ENCODE results near the gene SMAD9. TPM values are rescaled to one million over a fixed set of nuclear protein-coding genes. Genes with fewer than 3 reads are reported as not detected.

SMAD9 gene
- total and polyA plus RNA-seq, 2 of the 8 experiments (the other 6 are each of a cell fraction or from before 2014, with no cell fraction given): 0.45 to 1.0 TPM

DNA sequence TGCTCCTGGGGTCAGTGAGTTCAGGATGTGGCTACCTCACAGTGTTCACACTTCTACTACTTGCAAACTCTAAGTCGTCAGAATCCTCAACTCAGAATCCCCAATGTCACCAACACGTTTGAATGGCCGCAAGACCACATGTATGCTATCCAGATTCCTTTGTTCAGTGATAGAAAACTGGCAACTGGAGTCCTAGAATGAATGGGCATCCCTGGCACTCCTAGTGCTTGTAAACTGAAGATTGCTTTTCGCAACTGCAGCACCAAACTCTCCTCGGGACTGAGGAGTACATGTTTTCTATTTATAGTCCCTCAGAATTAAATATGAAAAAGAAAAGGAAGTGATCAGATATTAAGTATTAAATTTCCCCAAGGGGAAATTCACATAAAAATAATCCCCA, 4.9 kb downstream of the SMAD9 start:
- H4K8ac ChIP-seq (ENCODE audit: extremely low read depth, insufficient read depth, low read length): no peak overlapping the region
- peaks cover 1 to 15% (median 11%) of the 10 kb centered on the region in 4 experiments for H3K27me3 ChIP-seq (replicated peaks in 1 of 4; ENCODE audit: control insufficient read depth in 3 of 4, extremely low read depth in 1 of 4, insufficient read depth in 3 of 4, low read length in 3 of 4)
- POLR2A ChIA-PET (ENCODE audit: partially characterized antibody): no interaction called here
- H2BK15ac ChIP-seq (ENCODE audit: low read length): no peak overlapping the region
- H3K14ac ChIP-seq (ENCODE audit: insufficient read length): no peak overlapping the region
- no peaks in the 10 kb centered on the region for H4K20me1 ChIP-seq (replicated peaks in 1 of 2; ENCODE audit: control insufficient read depth in 1 of 2, insufficient read depth in 2 of 2, low read length in 2 of 2)
- no peak overlapping the region for H2BK20ac ChIP-seq (ENCODE audit: low read length)
- no peak overlapping the region for H3K4ac ChIP-seq (replicated peaks; ENCODE audit: insufficient read length, low read depth, low read length)
- no peak overlapping the region; a peak in 1 of 7 replicates for H3K9ac ChIP-seq (replicated peaks in 1 of 4; ENCODE audit: extremely low read depth in 1 of 4, low read depth in 3 of 4, low read length in 3 of 4)
- DNase-seq (ENCODE audit: low read depth in 1 of 2, low spot score in 2 of 2) (no peak), FAIRE-seq (no peak)
- H3K79me2 ChIP-seq (ENCODE audit: control insufficient read depth in 1 of 2, insufficient read depth in 2 of 2, low read length in 2 of 2): no peaks in the 10 kb centered on the region
- H2AK5ac ChIP-seq (ENCODE audit: low read depth, low read length): no peak overlapping the region
- no peak overlapping the region for H4K91ac ChIP-seq (replicated peaks; ENCODE audit: insufficient read length, low read length)
- no peak overlapping the region for H4K5ac ChIP-seq (ENCODE audit: insufficient read length, low read depth, low read length)
- no peak overlapping the region for H3K27ac ChIP-seq (ENCODE audit: low read depth, low read length)
- H2BK120ac ChIP-seq (replicated peaks; ENCODE audit: low read depth, low read length): no peak overlapping the region
- H3K36me3 ChIP-seq (ENCODE audit: control insufficient read depth in 2 of 4, insufficient read depth in 4 of 4, low read length in 3 of 4): no peaks in the 10 kb centered on the region
- H2BK5ac ChIP-seq (ENCODE audit: low read depth, low read length): no peak overlapping the region
- no peak overlapping the region for H3K56ac ChIP-seq (replicated peaks; ENCODE audit: insufficient read length, low read depth, low read length)
- no peaks in the 10 kb centered on the region for H3K9me3 ChIP-seq (ENCODE audit: insufficient read depth in 2 of 2, low read depth in 1 of 2, low read length in 1 of 2)
- peaks cover 8% of the 10 kb centered on the region; the same call in 1 of the 2 replicates for H3K23me2 ChIP-seq (ENCODE audit: low read depth, low read length)
- 85% methylated on average over 5 of the region's 5 CpGs; no CpG with 5 or more reads in 1 of the 2 experiments for whole genome bisulfite sequencing, 2 experiments (ENCODE audit: extremely low coverage in 1 of 2, insufficient coverage in 1 of 2, insufficient read length in 1 of 2, insufficient replicate concordance in 2 of 2, low coverage in 1 of 2, low lambda C conversion rate in 2 of 2, missing lambda C conversion rate in 1 of 2)
- H3K4me1 ChIP-seq (replicated peaks in 1 of 4; ENCODE audit: control insufficient read depth in 3 of 4, insufficient read depth in 4 of 4, low read length in 3 of 4): peaks cover 3 to 5% (median 4%) of the 10 kb centered on the region in 4 experiments; a peak in 3 of 7 replicates
- no peak overlapping the region for H3K18ac ChIP-seq (ENCODE audit: extremely low read depth, low read length)
- H3K4me3 ChIP-seq (ENCODE audit: extremely low read depth in 1 of 4, insufficient read depth in 2 of 4, low read depth in 3 of 4, low read length in 4 of 4): no peak overlapping the region
- H2AFZ ChIP-seq (ENCODE audit: low read length): no peak overlapping the region
- no peak overlapping the region for H2BK12ac ChIP-seq (ENCODE audit: low read depth, low read length)
- H3K79me1 ChIP-seq (ENCODE audit: low read depth, low read length): no peaks in the 10 kb centered on the region
- CTCF ChIA-PET (ENCODE audit: partially characterized antibody): interaction anchor here (1.1 kb wide), 1 partner anchor 66 kb away, joined by 7 read pairs; no protein-coding TSS in a partner anchor
- H3K23ac ChIP-seq (ENCODE audit: insufficient read length): no peak overlapping the region
- no peak overlapping the region for H3K4me2 ChIP-seq (ENCODE audit: insufficient read depth in 1 of 2, low read depth in 2 of 2, low read length in 2 of 2)
- TF ChIP-seq PHF8 (conservative IDR thresholded peaks at IDR 0.05; ENCODE audit: low read depth, low read length): no peak
- no peak for TF ChIP-seq SRF (IDR thresholded peaks at IDR 0.05; ENCODE audit: low read depth, low read length)
- TF ChIP-seq POLR2AphosphoS5 (IDR thresholded peaks at IDR 0.05; ENCODE audit: low read depth, low read length): no peak
- no peak for TF ChIP-seq GABPA (IDR thresholded peaks at IDR 0.05; ENCODE audit: borderline replicate concordance, insufficient read depth, low read length)
- TF ChIP-seq CTCF (IDR thresholded peaks at IDR 0.05; ENCODE audit: control extremely low read depth in 1 of 3, insufficient read depth in 1 of 3, low read depth in 1 of 3, low read length in 3 of 3): no peak
- TF ChIP-seq YY1 (IDR thresholded peaks at IDR 0.05; ENCODE audit: low read depth, low read length): no peak
- no peak for TF ChIP-seq KDM1A (IDR thresholded peaks at IDR 0.05; ENCODE audit: borderline replicate concordance, low read length)
- no peak for TF ChIP-seq JUND (IDR thresholded peaks at IDR 0.05; ENCODE audit: low read length)
- no peak for TF ChIP-seq ZNF274 (IDR thresholded peaks at IDR 0.05; ENCODE audit: borderline replicate concordance, extremely low read depth, low read length)
- TF ChIP-seq NRF1 (IDR thresholded peaks at IDR 0.05; ENCODE audit: low read depth, low read length): no peak
- TF ChIP-seq MAX (IDR thresholded peaks at IDR 0.05): no peak
